HCT116 (cell line): Measurements from ENCODE around the gene UBE2E3. TPM values are rescaled to one million over a fixed set of nuclear protein-coding genes. Genes with fewer than 3 reads are reported as not detected.

ENCODE experiments used
- ATAC-seq: fragments of 200-7000 bp; cut with Tn5 transposase; 2 replicates; pipeline ENCODE4 v1.9.1; 2020; ENCODE audit warnings: mild to moderate bottlenecking, moderate library complexity
- BruUV-seq: library from RNA; stranded (reverse); fragments of 400-500 nt; replicated peaks from 2 replicates; lab custom pipeline; 2021; lab: Mats Ljungman, UMichigan
- CTCF ChIA-PET: fragments of 300-600 bp; sonication (Branson Sonifier 250); formaldehyde crosslinking; loops from one replicate; lab custom pipeline; 2021; ENCODE audit warnings: antibody characterized with exemption; lab: Charles Lee
- POLR2A ChIA-PET: fragments of 300-600, 350-600 bp; sonication (Branson Sonifier 250); formaldehyde crosslinking; loops from one replicate; lab custom pipeline; 2021; ENCODE audit warnings: antibody characterized with exemption; lab: Charles Lee
- RAD21 ChIA-PET, 2 experiments: fragments of 300-600 bp; sonication (Branson Sonifier 250); formaldehyde crosslinking; loops; one replicate each; lab custom pipeline; 2023; ENCODE audit warnings: low total read pairs in 2 of 2; ENCODE audit not compliant: uncharacterized antibody in 2 of 2, unreplicated experiment in 2 of 2, low non-redundant PET in 1 of 2; lab: Charles Lee
- DNase-seq: peaks from one replicate; pipeline ENCODE4 v3.0.0-alpha.2; 2010; ENCODE audit warnings: low read depth, low spot score
- H2AFZ ChIP-seq: fragments of 200-600 bp; shearing (Covaris generic), sonication (generic); 2 replicates; pipeline ENCODE4 v1.6.1; 2017; ENCODE audit warnings: low read depth, mixed run types, mixed read lengths, antibody characterized with exemption, low read length; ENCODE audit not compliant: poor library complexity, severe bottlenecking
- H3K27ac ChIP-seq: 2 replicates; pipeline ENCODE4 v1.5.1; 2012; ENCODE audit warnings: low read depth, low read length
- H3K27me3 ChIP-seq: fragments of 200-600 bp; sonication (generic); 2 replicates; pipeline ENCODE4 v1.6.1; 2016; ENCODE audit warnings: mixed run types, low read length, mixed read lengths; ENCODE audit not compliant: insufficient read depth
- H3K36me3 ChIP-seq, 2 experiments: fragments of 200-500 bp in 1 of 2; fragments of 200-600 bp in 1 of 2; sonication (Bioruptor generic) in 1 of 2; sonication (generic) in 1 of 2; 2 replicates each; pipeline versions ENCODE4 v1.5.1 to v1.6.1; 2014 to 2016; ENCODE audit warnings: low read length in 2 of 2, inconsistent platforms in 1 of 2, mixed read lengths in 1 of 2, mixed run types in 1 of 2; ENCODE audit not compliant: insufficient read depth in 2 of 2, control insufficient read depth in 1 of 2
- H3K4me1 ChIP-seq, 2 experiments: fragments of 200-600 bp in 1 of 2; sonication (generic) in 1 of 2; 2 replicates each; pipeline versions ENCODE4 v1.5.1 to v1.6.1; 2012 to 2017; ENCODE audit warnings: low read length in 2 of 2, inconsistent platforms in 1 of 2, mild to moderate bottlenecking in 1 of 2, mixed read lengths in 1 of 2, mixed run types in 1 of 2, moderate library complexity in 1 of 2; ENCODE audit not compliant: insufficient read depth in 2 of 2, control insufficient read depth in 1 of 2
- H3K4me2 ChIP-seq: fragments of 200-600 bp; sonication (generic); 2 replicates; pipeline ENCODE4 v1.6.1; 2017; ENCODE audit warnings: mixed run types, low read length, mixed read lengths
- H3K4me3 ChIP-seq, 2 experiments: fragments of 200-600 bp in 1 of 2; sonication (generic) in 1 of 2; replicated peaks in 1 of 2; 2 replicates each; pipeline ENCODE4 v1.5.1; 2011 to 2016; ENCODE audit warnings: low read length in 2 of 2, control low read depth in 1 of 2, low read depth in 1 of 2, mild to moderate bottlenecking in 1 of 2, mixed read lengths in 1 of 2, mixed run types in 1 of 2
- H3K79me2 ChIP-seq: fragments of 200-600 bp; sonication (generic); 2 replicates; pipeline ENCODE4 v1.6.1; 2017; ENCODE audit warnings: mild to moderate bottlenecking, mixed run types, low read length, moderate library complexity, mixed read lengths; ENCODE audit not compliant: insufficient read depth
- H3K9ac ChIP-seq: fragments of 200-600 bp; sonication (generic); 2 replicates; pipeline ENCODE4 v1.6.1; 2016; ENCODE audit warnings: low read length, mixed read lengths
- H3K9me2 ChIP-seq: fragments of 200-600 bp; sonication (generic), shearing (Covaris generic); 2 replicates; pipeline ENCODE4 v1.6.1; 2017; ENCODE audit warnings: mixed run types, mild to moderate bottlenecking, moderate library complexity; ENCODE audit not compliant: insufficient read depth
- H3K9me3 ChIP-seq, 2 experiments: fragments of 200-500 bp in 1 of 2; fragments of 200-600 bp in 1 of 2; sonication (Bioruptor generic) in 1 of 2; sonication (generic) in 1 of 2; 2 replicates each; pipeline ENCODE4 v1.6.1; 2014 to 2017; ENCODE audit warnings: low read length in 2 of 2, mixed read lengths in 2 of 2, inconsistent platforms in 1 of 2, low read depth in 1 of 2, mild to moderate bottlenecking in 1 of 2, mixed run types in 1 of 2, moderate library complexity in 1 of 2; ENCODE audit not compliant: control insufficient read depth in 1 of 2, insufficient read depth in 1 of 2
- H4K20me1 ChIP-seq: fragments of 200-600 bp; sonication (generic), shearing (Covaris generic); 2 replicates; pipeline ENCODE4 v1.6.1; 2017; ENCODE audit warnings: mixed run types, mild to moderate bottlenecking, moderate library complexity; ENCODE audit not compliant: insufficient read depth
- ATF3 ChIP-seq: IDR thresholded peaks from 2 replicates; pipeline ENCODE4 v1.6.1; 2012
- CBX3 ChIP-seq: IDR thresholded peaks from 2 replicates; pipeline ENCODE4 v1.6.1; 2012; ENCODE audit warnings: low read depth
- CEBPB ChIP-seq: IDR thresholded peaks from 2 replicates; pipeline ENCODE4 v1.6.1; 2012; ENCODE audit warnings: low read depth
- CTCF ChIP-seq, 3 experiments: fragments of 200-600 bp in 1 of 3; sonication (generic) in 1 of 3; IDR thresholded peaks in 2 of 3; conservative IDR thresholded peaks in 1 of 3; 2 replicates each; pipeline ENCODE4 v1.5.1; 2012 to 2017; ENCODE audit warnings: low read depth in 2 of 3, low read length in 2 of 3, antibody characterized with exemption in 1 of 3, borderline replicate concordance in 1 of 3, control low read depth in 1 of 3, mild to moderate bottlenecking in 1 of 3, mixed read lengths in 1 of 3, mixed run types in 1 of 3, moderate library complexity in 1 of 3; ENCODE audit not compliant: insufficient read depth in 1 of 3
- EGR1 ChIP-seq: IDR thresholded peaks from 2 replicates; pipeline ENCODE4 v1.6.1; 2012; ENCODE audit warnings: low read depth
- ELF1 ChIP-seq: IDR thresholded peaks from 2 replicates; pipeline ENCODE4 v1.6.1; 2012; ENCODE audit warnings: low read depth, borderline replicate concordance
- EZH2 ChIP-seq: fragments of 200-600 bp; sonication (generic); IDR thresholded peaks from 2 replicates; pipeline ENCODE4 v1.6.1; 2017; ENCODE audit warnings: antibody characterized with exemption, mixed run types
- EZH2phosphoT487 ChIP-seq: fragments of 200-600 bp; IDR thresholded peaks from 2 replicates; pipeline ENCODE4 v1.6.1; 2018; ENCODE audit warnings: antibody characterized with exemption, borderline replicate concordance
- FOSL1 ChIP-seq: IDR thresholded peaks from 2 replicates; pipeline ENCODE4 v1.6.1; 2012; ENCODE audit warnings: low read depth
- JUND ChIP-seq: IDR thresholded peaks from 2 replicates; pipeline ENCODE4 v1.6.1; 2012
- MAX ChIP-seq: IDR thresholded peaks from 2 replicates; pipeline ENCODE4 v1.6.1; 2012
- POLR2AphosphoS5 ChIP-seq: IDR thresholded peaks from 2 replicates; pipeline ENCODE4 v1.6.1; 2011; ENCODE audit warnings: mild to moderate bottlenecking, low read depth, low read length, moderate library complexity
- REST ChIP-seq: IDR thresholded peaks from 2 replicates; pipeline ENCODE4 v1.6.1; 2012; ENCODE audit warnings: low read depth
- SIN3A ChIP-seq: IDR thresholded peaks from 2 replicates; pipeline ENCODE4 v1.6.1; 2012; ENCODE audit warnings: low read depth
- SP1 ChIP-seq: IDR thresholded peaks from 2 replicates; pipeline ENCODE4 v1.6.1; 2012; ENCODE audit warnings: low read depth
- TCF7L2 ChIP-seq: IDR thresholded peaks from 2 replicates; pipeline ENCODE4 v1.7.0; 2011; ENCODE audit warnings: borderline replicate concordance, inconsistent platforms; ENCODE audit not compliant: insufficient read depth, insufficient read length; ENCODE audit errors: extremely low read depth
- YY1 ChIP-seq: IDR thresholded peaks from 2 replicates; pipeline ENCODE4 v1.6.1; 2011; ENCODE audit warnings: low read length, low read depth, moderate library complexity, mild to moderate bottlenecking; ENCODE audit not compliant: insufficient replicate concordance; ENCODE audit errors: extremely low read depth
- ZBTB33 ChIP-seq: IDR thresholded peaks from 2 replicates; pipeline ENCODE4 v1.6.1; 2011; ENCODE audit warnings: mild to moderate bottlenecking, low read length, moderate library complexity; ENCODE audit not compliant: insufficient replicate concordance; ENCODE audit errors: extremely low read depth
- ZNF274 ChIP-seq: fragments of 200-500 bp; sonication (Bioruptor generic); IDR thresholded peaks from 2 replicates; pipeline ENCODE4 v1.6.1; 2014; ENCODE audit warnings: mild to moderate bottlenecking, low read depth, low read length, inconsistent platforms
- intact Hi-C: fragments of 100-400 bp; cut with micrococcal nuclease; formaldehyde crosslinking; loops from 2 replicates; pipeline ENCODE4 v1.10.0; 2022
- total RNA-seq: library from RNA; stranded (reverse); gene quantifications from one replicate; pipeline ENCODE4 v1.2.1, GENCODE V29; 2021; ENCODE audit not compliant: unreplicated experiment

Gene UBE2E3
- total RNA-seq, 1 experiment from 2014 or later: 64.2 TPM

GRCh38 chr2:180933332-180933731, 47.1 kb upstream of the UBE2E3 start:
- no peaks in the 10 kb centered on the region for H3K79me2 ChIP-seq

More at GRCh38 chr2:180933332-180933731, 47.1 kb upstream of the UBE2E3 start:
- H3K4me1 ChIP-seq: no peaks in the 10 kb centered on the region
- ATAC-seq: no peak
- no peak overlapping the region for H2AFZ ChIP-seq
- no peak overlapping the region for H3K4me3 ChIP-seq
- H3K9ac ChIP-seq: no peak overlapping the region
- no peak overlapping the region for H3K27ac ChIP-seq
- H3K4me2 ChIP-seq: no peak overlapping the region
- BruUV-seq: no TSS peak
- H3K27me3 ChIP-seq: no peaks in the 10 kb centered on the region
- H3K9me3 ChIP-seq: no peaks in the 10 kb centered on the region
- intact Hi-C loops: no loop called here
- no peak for DNase-seq
- POLR2A ChIA-PET: no interaction called here
- CTCF ChIA-PET: no interaction called here
- no peaks in the 10 kb centered on the region for H4K20me1 ChIP-seq
- RAD21 ChIA-PET: no interaction called here
- H3K9me2 ChIP-seq: no peaks in the 10 kb centered on the region
- no peaks in the 10 kb centered on the region for H3K36me3 ChIP-seq
- no peak for TF ChIP-seq SIN3A
- no peak for TF ChIP-seq TCF7L2
- no peak for TF ChIP-seq MAX
- no peak for TF ChIP-seq JUND
- no peak for TF ChIP-seq EZH2
- TF ChIP-seq POLR2AphosphoS5: no peak
- TF ChIP-seq CEBPB: no peak
- no peak for TF ChIP-seq CBX3
- no peak for TF ChIP-seq EGR1
- TF ChIP-seq CTCF (IDR thresholded peaks at IDR 0.05 in 2 of 3, conservative IDR thresholded peaks at IDR 0.05 in 1 of 3; ENCODE audit: borderline replicate concordance in 1 of 3, insufficient read depth in 1 of 3, low read depth in 2 of 3, low read length in 2 of 3): no peak
- no peak for TF ChIP-seq EZH2phosphoT487
- no peak for TF ChIP-seq YY1
- TF ChIP-seq REST: no peak
- no peak for TF ChIP-seq ATF3
- TF ChIP-seq ELF1: no peak
- TF ChIP-seq FOSL1: no peak
- no peak for TF ChIP-seq ZBTB33
- TF ChIP-seq SP1: no peak
- TF ChIP-seq ZNF274: no peak
